K562 (cell line): ENCODE data around the gene CLEC2D. TPM values are rescaled to one million over a fixed set of nuclear protein-coding genes. Genes with fewer than 3 reads are reported as not detected.

Experiments
- ATAC-seq: fragments of 200-7000 bp; cut with Tn5 transposase; 3 replicates; pipeline ENCODE4 v1.9.1; 2020; ENCODE audit warnings: moderate library complexity
- BruUV-seq: library from RNA; stranded (reverse); fragments of 400-500 nt; replicated peaks from 2 replicates; lab custom pipeline; 2021; lab: Mats Ljungman, UMichigan
- CTCF ChIA-PET: fragments of 300-600 bp; formaldehyde crosslinking; extraction: SDS; loops from one replicate; lab custom pipeline; 2021; ENCODE audit warnings: low intra/inter-chr PET ratio; lab: Yijun Ruan, JAX
- POLR2A ChIA-PET: fragments of 300-600, 350-650 bp; sonication (Branson Sonifier 250); formaldehyde crosslinking; extraction: SDS; loops from one replicate; lab custom pipeline; 2021; ENCODE audit warnings: antibody characterized with exemption, inconsistent platforms; lab: Yijun Ruan, JAX
- DNase-seq, 4 experiments: peaks; one replicate each; pipeline versions ENCODE4 v3.0.0 to v3.0.0-alpha.2; 2011 to 2018; ENCODE audit warnings: low spot score in 3 of 4, mixed read lengths in 3 of 4; ENCODE audit errors: extremely low read depth in 1 of 4
- FAIRE-seq: peaks from 2 replicates; lab custom pipeline; 2011; peaks lifted over from hg19 to GRCh38; lab: Jason Lieb, UNC
- H2AFZ ChIP-seq: 2 replicates; pipeline ENCODE4 v1.6.0; 2011; ENCODE audit warnings: low read depth, low read length, control low read depth, inconsistent platforms
- H3K27ac ChIP-seq: fragments of 200-600 bp; 3 replicates; pipeline ENCODE4 v1.8.0; 2011; ENCODE audit warnings: low read depth, mild to moderate bottlenecking, control low read depth, inconsistent platforms, low read length, moderate library complexity, mixed read lengths; ENCODE audit errors: extremely low read depth
- H3K27me3 ChIP-seq, 2 experiments: fragments of 300-600 bp in 1 of 2; 2 replicates in 1 of 2; 3 replicates in 1 of 2; pipeline versions ENCODE4 v1.6.0 to v1.8.0; 2011; ENCODE audit warnings: inconsistent platforms in 2 of 2, low read length in 2 of 2, mild to moderate bottlenecking in 1 of 2, mixed read lengths in 1 of 2, moderate library complexity in 1 of 2; ENCODE audit not compliant: control insufficient read depth in 2 of 2, insufficient read depth in 2 of 2
- H3K36me3 ChIP-seq: fragments of 300-600 bp; 3 replicates; pipeline ENCODE4 v1.8.0; 2011; ENCODE audit warnings: mild to moderate bottlenecking, low read length, inconsistent platforms; ENCODE audit not compliant: control insufficient read depth, insufficient read depth
- H3K4me1 ChIP-seq, 2 experiments: fragments of 200-600 bp in 1 of 2; replicated peaks in 1 of 2; 2 replicates in 1 of 2; 3 replicates in 1 of 2; pipeline versions ENCODE4 v1.5.1 to v1.8.0; 2011; ENCODE audit warnings: inconsistent platforms in 2 of 2, low read length in 2 of 2, mild to moderate bottlenecking in 1 of 2, mixed read lengths in 1 of 2, moderate library complexity in 1 of 2; ENCODE audit not compliant: control insufficient read depth in 2 of 2, insufficient read depth in 2 of 2
- H3K4me2 ChIP-seq: 2 replicates; pipeline ENCODE4 v1.6.1; 2011; ENCODE audit warnings: low read length, control low read depth, inconsistent platforms, mixed read lengths; ENCODE audit not compliant: insufficient read depth
- H3K4me3 ChIP-seq: fragments of 200-600 bp; sonication (generic), shearing (Covaris generic); 2 replicates; pipeline ENCODE4 v1.5.1; 2016; ENCODE audit warnings: control low read depth, inconsistent platforms
- H3K79me2 ChIP-seq: fragments of 200-600 bp; 3 replicates; pipeline ENCODE4 v1.8.0; 2011; ENCODE audit warnings: low read length, inconsistent platforms; ENCODE audit not compliant: control insufficient read depth, insufficient read depth
- H3K9ac ChIP-seq, 2 experiments: 2 replicates each; pipeline versions ENCODE4 v1.6.0 to v1.6.1; 2011; ENCODE audit warnings: low read depth in 2 of 2, low read length in 2 of 2, control low read depth in 1 of 2, inconsistent platforms in 1 of 2, mild to moderate bottlenecking in 1 of 2, mixed read lengths in 1 of 2; ENCODE audit not compliant: insufficient read depth in 1 of 2
- H3K9me1 ChIP-seq: one replicate; pipeline ENCODE4 v1.6.0; 2011; ENCODE audit warnings: inconsistent platforms, mild to moderate bottlenecking, low read length, moderate library complexity; ENCODE audit not compliant: control insufficient read depth, insufficient read depth
- H3K9me3 ChIP-seq: replicated peaks from 2 replicates; pipeline ENCODE4 v1.5.1; 2011; ENCODE audit warnings: low read depth, low read length, inconsistent platforms; ENCODE audit not compliant: control insufficient read depth, insufficient read depth
- H4K20me1 ChIP-seq: replicated peaks from 2 replicates; pipeline ENCODE4 v1.6.1; 2011; ENCODE audit warnings: low read length, inconsistent platforms, mixed read lengths; ENCODE audit not compliant: control insufficient read depth, insufficient read depth
- CHD4 ChIP-seq: fragments of 200-600 bp; sonication (generic); IDR thresholded peaks from 3 replicates; pipeline ENCODE4 v1.6.1; 2012; ENCODE audit warnings: low read depth, mild to moderate bottlenecking, mixed read lengths, low read length, inconsistent platforms; ENCODE audit not compliant: insufficient read depth, insufficient replicate concordance, poor library complexity, severe bottlenecking
- CREBBP ChIP-seq: IDR thresholded peaks from one replicate; pipeline ENCODE4 v1.6.1; 2012; ENCODE audit warnings: low read depth, mild to moderate bottlenecking, control low read depth, inconsistent platforms, low read length
- DNMT1 ChIP-seq: fragments of 450-650 bp; IDR thresholded peaks from 2 replicates; pipeline ENCODE4 v1.6.1; 2016; ENCODE audit warnings: antibody characterized with exemption, mild to moderate bottlenecking
- NFRKB ChIP-seq: fragments of 450-650 bp; IDR thresholded peaks from 2 replicates; pipeline ENCODE4 v1.6.1; 2016; ENCODE audit warnings: low read depth
- POLR2G ChIP-seq: fragments of 200-400 bp; formaldehyde crosslinking; IDR thresholded peaks from 2 replicates; pipeline ENCODE4 v1.6.1; 2017; ENCODE audit warnings: low read depth, mild to moderate bottlenecking, antibody characterized with exemption, low read length, moderate library complexity
- RAD21 ChIP-seq, 2 experiments: fragments of 250-450 bp in 1 of 2; fragments of 450-650 bp in 1 of 2; sonication (Bioruptor Pico) in 1 of 2; formaldehyde crosslinking in 1 of 2; IDR thresholded peaks in 1 of 2; conservative IDR thresholded peaks in 1 of 2; 2 replicates each; pipeline versions ENCODE4 v1.4.0 to v1.8.0; 2020 to 2022; ENCODE audit warnings: mild to moderate bottlenecking in 2 of 2, moderate library complexity in 1 of 2
- RFX5 ChIP-seq: IDR thresholded peaks from 2 replicates; pipeline ENCODE4 v1.6.1; 2011; ENCODE audit warnings: low read depth, mild to moderate bottlenecking, improper control_type of control experiment, low read length
- WHSC1 ChIP-seq: IDR thresholded peaks from one replicate; pipeline ENCODE4 v1.6.1; 2012; ENCODE audit warnings: low read length, control low read depth, inconsistent platforms
- ZNF239 ChIP-seq: fragments of 250-450 bp; sonication (Bioruptor Pico); IDR thresholded peaks from 2 replicates; pipeline ENCODE4 v1.4.0; 2020; ENCODE audit warnings: mild to moderate bottlenecking
- ZNF431 ChIP-seq: sonication (generic); formaldehyde crosslinking; IDR thresholded peaks from 2 replicates; pipeline ENCODE4 v1.8.0; 2022; ENCODE audit warnings: mild to moderate bottlenecking, missing genetic modification reagents
- ZNF584 ChIP-seq: fragments of 200-800 bp; sonication (Bioruptor generic); IDR thresholded peaks from 2 replicates; pipeline ENCODE4 v1.6.1; 2016; ENCODE audit warnings: low read depth, mild to moderate bottlenecking, missing genetic modification characterization, missing compliant biosample characterization
- ZNF644 ChIP-seq: fragments of 200-800 bp; sonication (Bioruptor generic); IDR thresholded peaks from 2 replicates; pipeline ENCODE4 v1.6.1; 2016; ENCODE audit warnings: low read depth, missing genetic modification characterization, missing compliant biosample characterization
- WGBS: fragments of 100-300 bp; shearing (Covaris generic); methylation state at CpG from one replicate; pipeline ENCODE4 v1.1.6; 2016; ENCODE audit warnings: low coverage, mixed read lengths; ENCODE audit not compliant: insufficient coverage; ENCODE audit errors: missing lambda C conversion rate; 5-methylcytosine and 5-hydroxymethylcytosine counted together
- in situ Hi-C: fragments of 300-500 bp; cut with MboI; formaldehyde crosslinking; loops from 4 replicates; pipeline ENCODE4 v1.15.0; 2018; ENCODE audit warnings: inconsistent platforms, mixed read lengths
- intact Hi-C: fragments of 100-400 bp; cut with micrococcal nuclease; formaldehyde crosslinking; loops from 2 replicates; pipeline ENCODE4 v1.14.2; 2022
- polyA plus RNA-seq, 8 experiments: library from polyadenylated mRNA; depleted of rRNA in 4 of 8; stranded (reverse) in 5 of 8; unstranded in 3 of 8; fragments of >200 nt; fragmentation: Nextera tagmentation in 2 of 8; fragmentation: Illumina TruSeq in 1 of 8; extraction: Ambion mirVana in 2 of 8; extraction: Trizol in 1 of 8; gene quantifications; 2 replicates each; pipeline versions ENCODE4 v1.2.1 to v1.2.3, GENCODE V29; 2011 to 2014; ENCODE audit warnings: inconsistent platforms in 1 of 8, missing spikeins in 1 of 8
- total RNA-seq, 7 experiments: library from RNA; depleted of rRNA in 6 of 7; stranded (reverse); fragments of >200 nt in 6 of 7; fragmentation: Illumina TruSeq in 2 of 7; extraction: Trizol in 2 of 7; gene quantifications; 2 replicates each; pipeline versions ENCODE4 v1.2.1 to v1.2.3, GENCODE V29; 2011 to 2021; ENCODE audit warnings: low replicate concordance in 1 of 7
- TF ChIP-seq, protein P1 (sequence below), 2 experiments: IDR thresholded peaks in 1 of 2; conservative IDR thresholded peaks in 1 of 2; 2 replicates each; pipeline ENCODE4 v1.6.1; 2016; ENCODE audit warnings: low read depth in 2 of 2, mild to moderate bottlenecking in 1 of 2, missing compliant biosample characterization in 1 of 2, missing genetic modification characterization in 1 of 2, moderate library complexity in 1 of 2
- TF ChIP-seq, protein P2 (sequence below), 2 experiments: fragments of 250-450 bp in 1 of 2; fragments of 450-650 bp in 1 of 2; sonication (Bioruptor Pico) in 1 of 2; IDR thresholded peaks; 2 replicates each; pipeline versions ENCODE4 v1.6.1 to v1.8.0; 2016 to 2021; ENCODE audit warnings: mild to moderate bottlenecking in 2 of 2, moderate library complexity in 2 of 2, missing compliant biosample characterization in 1 of 2, missing genetic modification characterization in 1 of 2
- TF ChIP-seq, protein P3 (sequence below): fragments of 250-450 bp; sonication (Bioruptor Pico); IDR thresholded peaks from 2 replicates; pipeline ENCODE4 v1.9.0; 2021; ENCODE audit warnings: mild to moderate bottlenecking, inconsistent platforms

CLEC2D gene
- total and polyA plus RNA-seq, 9 of the 15 experiments (the other 6 are each of a cell fraction or from before 2014, with no cell fraction given), result 1.4 to 5.0 (median 2.2) TPM

DNA sequence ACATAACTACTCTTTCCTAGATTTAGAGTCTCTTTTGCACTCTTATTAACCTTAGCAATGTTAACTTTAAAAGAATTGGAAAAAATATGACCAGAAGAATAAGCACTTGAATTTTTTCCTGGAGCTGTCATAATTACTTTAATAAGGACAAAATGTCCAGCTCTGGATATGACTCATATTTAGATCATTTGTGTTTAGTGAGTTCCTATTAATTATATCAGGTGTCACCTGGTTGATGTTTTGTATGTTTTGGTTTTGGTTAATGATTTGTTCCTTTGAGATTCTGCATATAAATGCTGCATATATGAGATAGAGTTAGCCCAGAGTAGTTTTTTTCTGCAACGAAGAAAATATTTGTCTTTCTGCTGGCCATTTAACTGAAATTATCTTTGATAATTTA, 58.3 kb downstream of the CLEC2D start:
- no peaks in the 10 kb centered on the region for H3K27me3 ChIP-seq
- no peaks in the 10 kb centered on the region for H3K9me1 ChIP-seq
- H2AFZ ChIP-seq, result no peak overlapping the region
- no peak overlapping the region for H3K4me2 ChIP-seq
- 25% methylated on average over 1 of the region's 1 CpG for WGBS
- ATAC-seq (no peak), FAIRE-seq (no peak), DNase-seq (no peak)
- H3K4me3 ChIP-seq, result no peak overlapping the region
- H3K9me3 ChIP-seq, result no peaks in the 10 kb centered on the region
- CTCF ChIA-PET, result no interaction called here
- H3K4me1 ChIP-seq, result no peaks in the 10 kb centered on the region; a peak in 2 of 5 replicates
- TF ChIP-seq RAD21 (CRISPR knock-in tag; conservative IDR thresholded peaks at IDR 0.05 in 1 of 2, IDR thresholded peaks at IDR 0.05 in 1 of 2) (no peak), CHD4 (no peak), POLR2G (no peak), ZNF644 (tag) (no peak), CREBBP (no peak), DNMT1 (no peak), WHSC1 (no peak), RFX5 (no peak), ZNF431 (CRISPR knock-in tag) (no peak), NFRKB (no peak), ZNF239 (CRISPR knock-in tag) (no peak), ZNF584 (CRISPR knock-in tag) (no peak)
- TF ChIP-seq, protein P1, sequence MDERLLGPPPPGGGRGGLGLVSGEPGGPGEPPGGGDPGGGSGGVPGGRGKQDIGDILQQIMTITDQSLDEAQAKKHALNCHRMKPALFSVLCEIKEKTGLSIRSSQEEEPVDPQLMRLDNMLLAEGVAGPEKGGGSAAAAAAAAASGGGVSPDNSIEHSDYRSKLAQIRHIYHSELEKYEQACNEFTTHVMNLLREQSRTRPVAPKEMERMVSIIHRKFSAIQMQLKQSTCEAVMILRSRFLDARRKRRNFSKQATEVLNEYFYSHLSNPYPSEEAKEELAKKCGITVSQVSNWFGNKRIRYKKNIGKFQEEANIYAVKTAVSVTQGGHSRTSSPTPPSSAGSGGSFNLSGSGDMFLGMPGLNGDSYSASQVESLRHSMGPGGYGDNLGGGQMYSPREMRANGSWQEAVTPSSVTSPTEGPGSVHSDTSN (CRISPR knock-in tag; IDR thresholded peaks at IDR 0.05; ENCODE audit: low read depth), result no peak
- TF ChIP-seq, protein P1 (tag; conservative IDR thresholded peaks at IDR 0.05; ENCODE audit: low read depth), result no peak
- TF ChIP-seq, protein P2, sequence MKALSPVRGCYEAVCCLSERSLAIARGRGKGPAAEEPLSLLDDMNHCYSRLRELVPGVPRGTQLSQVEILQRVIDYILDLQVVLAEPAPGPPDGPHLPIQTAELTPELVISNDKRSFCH (CRISPR knock-in tag; IDR thresholded peaks at IDR 0.05), result no peak
- TF ChIP-seq, protein P2 (tag; IDR thresholded peaks at IDR 0.05), result no peak
- TF ChIP-seq, protein P3, sequence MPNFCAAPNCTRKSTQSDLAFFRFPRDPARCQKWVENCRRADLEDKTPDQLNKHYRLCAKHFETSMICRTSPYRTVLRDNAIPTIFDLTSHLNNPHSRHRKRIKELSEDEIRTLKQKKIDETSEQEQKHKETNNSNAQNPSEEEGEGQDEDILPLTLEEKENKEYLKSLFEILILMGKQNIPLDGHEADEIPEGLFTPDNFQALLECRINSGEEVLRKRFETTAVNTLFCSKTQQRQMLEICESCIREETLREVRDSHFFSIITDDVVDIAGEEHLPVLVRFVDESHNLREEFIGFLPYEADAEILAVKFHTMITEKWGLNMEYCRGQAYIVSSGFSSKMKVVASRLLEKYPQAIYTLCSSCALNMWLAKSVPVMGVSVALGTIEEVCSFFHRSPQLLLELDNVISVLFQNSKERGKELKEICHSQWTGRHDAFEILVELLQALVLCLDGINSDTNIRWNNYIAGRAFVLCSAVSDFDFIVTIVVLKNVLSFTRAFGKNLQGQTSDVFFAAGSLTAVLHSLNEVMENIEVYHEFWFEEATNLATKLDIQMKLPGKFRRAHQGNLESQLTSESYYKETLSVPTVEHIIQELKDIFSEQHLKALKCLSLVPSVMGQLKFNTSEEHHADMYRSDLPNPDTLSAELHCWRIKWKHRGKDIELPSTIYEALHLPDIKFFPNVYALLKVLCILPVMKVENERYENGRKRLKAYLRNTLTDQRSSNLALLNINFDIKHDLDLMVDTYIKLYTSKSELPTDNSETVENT (CRISPR knock-in tag), result no peak
- BruUV-seq, result no TSS peak
- in situ Hi-C loops, result no loop called here
- H3K79me2 ChIP-seq, result no peaks in the 10 kb centered on the region
- no peak overlapping the region for H3K27ac ChIP-seq
- POLR2A ChIA-PET, result no interaction called here
- no peak overlapping the region for H3K9ac ChIP-seq
- H3K36me3 ChIP-seq, result no peaks in the 10 kb centered on the region
- intact Hi-C loops, result no loop called here
- H4K20me1 ChIP-seq, result no peaks in the 10 kb centered on the region
